Hematopoietic multipotent progenitor cell treated with erythropoietin and hydrocortisone succinate and interleukin-3 and kit ligand, for 6 days (in vitro differentiated cells): ENCODE results near the gene SLC22A16.
"Not testable (repeated sequence)": the region's sequence is repeated elsewhere in the genome, so short reads cannot be mapped to it uniquely, and the experiment has no call there.

Source experiments
- DNase-seq: peaks from one replicate; pipeline ENCODE4 v3.0.0-alpha.2; 2015

Gene SLC22A16, protein sequence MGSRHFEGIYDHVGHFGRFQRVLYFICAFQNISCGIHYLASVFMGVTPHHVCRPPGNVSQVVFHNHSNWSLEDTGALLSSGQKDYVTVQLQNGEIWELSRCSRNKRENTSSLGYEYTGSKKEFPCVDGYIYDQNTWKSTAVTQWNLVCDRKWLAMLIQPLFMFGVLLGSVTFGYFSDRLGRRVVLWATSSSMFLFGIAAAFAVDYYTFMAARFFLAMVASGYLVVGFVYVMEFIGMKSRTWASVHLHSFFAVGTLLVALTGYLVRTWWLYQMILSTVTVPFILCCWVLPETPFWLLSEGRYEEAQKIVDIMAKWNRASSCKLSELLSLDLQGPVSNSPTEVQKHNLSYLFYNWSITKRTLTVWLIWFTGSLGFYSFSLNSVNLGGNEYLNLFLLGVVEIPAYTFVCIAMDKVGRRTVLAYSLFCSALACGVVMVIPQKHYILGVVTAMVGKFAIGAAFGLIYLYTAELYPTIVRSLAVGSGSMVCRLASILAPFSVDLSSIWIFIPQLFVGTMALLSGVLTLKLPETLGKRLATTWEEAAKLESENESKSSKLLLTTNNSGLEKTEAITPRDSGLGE

DNA sequence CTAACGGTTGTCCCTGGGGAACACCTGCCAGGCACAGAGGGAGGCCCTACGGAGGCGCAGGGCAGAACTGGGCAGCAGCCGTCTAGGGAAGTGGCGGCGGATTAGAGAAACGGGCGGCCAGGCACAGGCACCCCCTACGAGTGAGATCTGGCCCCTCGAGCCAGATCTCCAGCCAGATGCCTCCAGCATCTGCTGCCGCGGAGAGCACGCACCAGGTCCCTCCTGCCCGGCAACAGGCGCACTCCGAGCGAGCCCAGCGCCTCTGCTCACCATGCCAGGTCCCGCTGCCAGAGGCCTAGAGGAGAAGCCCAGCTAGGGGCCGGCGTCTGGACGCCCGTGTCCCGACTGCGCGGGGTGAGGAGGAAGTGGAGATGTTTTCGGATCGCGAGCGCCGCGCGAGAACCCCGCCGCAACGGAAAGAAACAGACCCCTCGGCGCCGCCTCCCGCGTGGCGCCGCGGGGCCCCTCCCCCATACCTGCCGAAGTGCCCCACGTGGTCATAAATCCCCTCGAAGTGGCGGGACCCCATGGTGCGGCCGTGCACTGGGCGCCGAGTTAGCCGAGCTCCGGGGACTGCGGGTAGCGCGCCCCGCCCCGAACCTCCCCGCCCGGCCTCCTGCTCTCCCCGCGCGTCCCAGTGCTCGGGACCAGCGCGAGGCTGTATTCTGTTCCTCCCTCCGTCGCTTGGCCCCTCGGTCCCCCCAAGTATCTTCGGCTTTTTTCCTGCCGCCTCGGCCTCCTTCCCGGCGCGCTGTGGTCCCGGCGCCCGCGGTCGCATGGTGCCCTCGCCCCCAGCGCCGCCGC, at the start of gene SLC22A16:
TSS of gene SLC22A16 (minus strand) at position 568 of the 804 bp plus-strand sequence. CDS start at position 529, 39 bp downstream.
- peak; percentile 64 for DNase-seq

DNA sequence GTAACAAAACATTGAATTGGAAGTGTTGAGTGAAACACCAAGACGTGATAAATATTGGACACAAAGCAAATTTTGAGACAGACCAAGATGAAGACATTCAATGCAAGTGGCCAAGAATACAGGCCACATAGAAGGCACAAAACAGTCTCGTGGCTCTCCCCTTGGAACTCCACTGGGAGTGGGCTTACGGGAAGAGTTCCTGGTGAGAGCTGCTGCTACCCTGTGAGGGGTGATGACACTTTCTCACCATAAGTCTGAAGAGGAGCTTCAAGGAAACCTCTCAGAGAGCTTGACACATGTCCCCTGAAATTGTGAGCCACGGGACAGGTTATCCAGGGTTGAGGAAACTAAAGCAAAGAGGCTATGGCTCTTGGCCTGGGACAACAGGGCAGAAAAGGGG, 48.6 kb upstream of the SLC22A16 start:
- DNase-seq, result no peak

DNA sequence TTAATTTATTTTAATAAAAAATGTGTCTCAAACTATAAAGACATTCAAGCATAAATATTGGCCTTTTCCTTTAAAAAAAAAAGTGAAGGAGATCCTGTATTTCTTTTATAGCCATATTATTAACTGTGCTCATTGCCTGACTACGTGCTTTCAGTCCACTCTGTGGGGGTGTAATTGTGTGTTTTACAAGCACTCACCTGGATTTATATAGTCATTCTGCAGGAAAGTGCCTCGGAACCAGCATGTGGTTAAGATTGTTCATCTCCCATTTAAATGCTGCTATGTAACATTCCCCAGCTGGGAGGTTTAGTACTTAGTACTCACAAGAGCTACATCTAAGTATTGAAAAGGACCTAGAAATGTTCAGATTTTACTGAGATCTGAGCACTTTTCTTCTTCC, 47.9 kb upstream of the SLC22A16 start:
- DNase-seq, result no peak

DNA sequence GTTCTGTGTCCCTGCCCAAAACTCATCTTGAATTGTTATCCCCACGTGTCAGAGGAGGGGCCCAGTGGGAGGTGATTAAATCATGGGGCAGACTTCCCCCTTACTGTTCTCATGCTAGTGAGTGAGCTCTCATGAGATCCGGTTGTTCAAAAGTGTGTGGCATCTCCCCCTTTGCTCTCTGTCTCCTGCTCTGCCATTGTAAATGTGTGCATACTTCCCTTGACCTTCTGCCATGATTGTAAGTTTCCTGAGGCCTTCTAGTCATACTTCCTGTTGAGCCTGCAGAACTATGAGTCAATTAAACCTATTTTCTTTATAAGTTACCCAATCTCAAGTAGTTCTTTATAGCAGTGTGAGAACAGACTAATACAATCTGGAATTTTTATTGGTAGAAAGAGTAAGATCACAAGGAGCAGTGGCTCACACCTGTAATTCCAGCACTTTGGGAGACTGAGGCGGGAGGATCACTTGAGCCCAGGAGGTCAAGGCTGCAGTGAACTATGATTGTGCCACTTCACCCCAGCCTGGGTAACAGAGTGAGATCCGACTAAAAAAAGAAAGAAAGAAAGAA, 47.1 kb upstream of the SLC22A16 start:
- DNase-seq, result no peak

DNA sequence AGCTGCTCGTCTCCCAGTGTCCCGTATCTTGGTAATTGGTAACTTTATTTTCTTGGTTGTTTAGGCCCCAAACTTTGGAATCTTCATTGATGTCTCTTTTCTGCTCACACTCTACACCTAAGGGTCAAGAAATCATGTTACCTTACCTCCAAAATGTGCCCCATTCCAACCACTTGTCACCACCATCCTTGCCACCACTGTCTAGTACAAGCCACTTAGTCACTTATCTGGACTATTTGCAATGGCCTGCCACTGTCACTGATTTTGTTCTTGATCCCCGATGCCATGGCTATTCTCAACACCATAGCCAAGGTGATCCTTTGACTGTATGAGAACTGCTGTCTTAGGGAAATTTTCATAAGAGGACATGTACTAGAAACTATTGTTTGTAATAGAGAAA, 46.0 kb upstream of the SLC22A16 start:
- no peak for DNase-seq

DNA sequence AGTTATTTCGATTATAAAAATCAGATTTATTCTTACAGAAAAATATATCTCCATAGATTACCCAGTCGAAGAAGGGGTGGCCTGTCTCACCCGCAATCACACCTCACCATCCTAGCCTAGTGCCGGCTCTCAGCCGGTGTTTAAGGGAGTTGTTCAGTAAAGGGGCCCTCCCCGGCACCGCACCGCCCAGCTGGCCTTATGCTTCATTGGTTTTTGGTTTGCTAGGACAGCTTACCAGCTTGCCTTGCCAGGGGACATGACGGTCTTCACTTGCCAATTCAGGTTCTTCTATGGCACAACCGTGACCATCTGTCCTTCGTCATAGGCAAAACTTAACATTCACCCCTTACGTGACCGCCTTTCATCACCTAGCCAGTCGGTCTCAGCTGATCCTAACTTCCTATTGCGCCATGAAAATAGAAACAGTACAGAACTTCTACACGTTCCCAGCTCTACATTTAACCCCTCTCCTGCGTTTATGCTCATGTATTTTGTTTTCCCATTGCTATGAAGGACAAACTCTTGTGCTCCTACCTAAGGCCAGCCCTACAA, 44.7 kb upstream of the SLC22A16 start:
- no peak for DNase-seq

DNA sequence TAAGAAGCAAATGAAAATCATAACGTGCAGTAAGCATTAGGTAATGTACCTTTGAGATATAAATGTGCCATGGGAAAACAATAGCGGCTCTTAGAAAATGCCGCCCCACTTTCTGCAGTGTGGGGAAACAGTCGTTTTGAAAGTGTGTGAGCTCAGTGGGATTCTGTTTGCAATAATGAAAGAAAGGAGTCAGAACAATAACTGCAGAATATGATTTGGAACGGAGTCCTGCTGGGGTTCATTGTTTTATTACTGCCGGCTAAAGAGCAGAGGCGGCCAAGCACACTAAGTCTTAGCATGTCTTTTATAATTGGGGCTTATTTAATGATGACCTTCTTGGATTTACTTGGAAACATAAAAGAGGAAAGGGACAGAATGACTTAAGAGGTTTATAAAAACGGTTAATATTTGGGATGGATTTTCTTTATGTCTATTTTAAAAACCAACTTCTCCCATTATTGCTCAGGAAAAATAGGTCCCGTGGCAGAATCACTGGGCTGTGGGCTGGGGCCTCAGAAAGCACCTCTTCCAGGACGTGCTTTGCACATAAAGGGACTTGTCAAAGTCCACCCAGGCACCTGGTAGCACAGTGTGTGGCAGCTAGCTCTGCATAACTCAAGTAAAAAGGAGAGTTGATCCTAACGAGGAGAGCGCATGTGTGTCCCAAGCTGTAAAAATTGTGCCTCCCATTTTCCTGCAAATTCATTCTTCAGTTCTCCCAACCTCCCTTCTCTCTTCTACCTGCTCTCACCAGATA, 44.0 kb upstream of the SLC22A16 start:
- no peak for DNase-seq

DNA sequence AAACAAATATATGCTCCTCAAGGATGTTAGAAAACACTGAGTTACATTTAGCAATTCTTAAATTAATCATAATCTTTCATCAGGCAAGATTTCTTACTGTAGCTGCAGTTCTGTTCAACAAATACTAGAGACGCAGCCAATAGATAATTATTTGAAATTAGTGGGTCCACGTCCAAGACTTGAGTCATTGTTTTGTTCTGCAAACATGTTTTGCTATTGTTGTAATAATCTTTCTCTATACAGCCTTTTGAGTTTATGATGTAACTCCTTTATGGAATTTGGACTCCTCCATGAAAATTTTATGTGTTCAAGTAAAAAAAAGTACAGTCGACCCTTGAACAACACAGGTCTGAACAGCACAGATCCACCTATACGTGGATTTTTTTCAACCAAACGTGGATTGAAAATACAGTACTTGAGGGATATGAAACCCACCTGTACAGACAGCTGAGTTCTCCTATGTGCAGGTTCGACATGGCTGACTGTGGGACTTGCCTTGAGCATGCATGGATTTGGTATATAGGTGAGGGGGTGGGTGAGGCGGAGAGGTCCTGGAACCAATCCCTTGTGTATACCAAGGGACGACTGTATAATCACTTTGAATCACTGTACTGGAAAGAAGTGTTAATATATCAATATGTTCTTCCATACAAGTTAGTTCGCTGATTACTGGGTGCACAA, 41.3 kb upstream of the SLC22A16 start:
- no peak for DNase-seq

DNA sequence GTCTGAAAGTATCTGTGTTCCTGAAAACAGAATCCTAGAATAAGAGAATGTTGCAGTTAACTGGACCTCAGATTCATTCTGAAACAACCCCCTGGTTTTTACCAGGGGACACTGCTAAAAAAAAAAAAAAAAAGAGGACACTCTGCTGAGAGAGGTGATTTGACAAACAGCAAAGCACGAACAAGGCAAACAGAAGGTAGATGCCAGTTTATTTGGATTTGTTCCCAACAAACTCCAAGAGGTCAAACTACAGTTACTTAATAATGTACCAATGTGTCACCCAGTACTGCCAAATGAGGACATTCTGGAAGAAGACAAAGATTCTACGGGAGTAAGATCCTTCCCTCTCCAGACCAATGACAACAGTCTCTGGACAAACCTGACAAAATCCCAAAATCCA, 40.6 kb upstream of the SLC22A16 start:
- no peak for DNase-seq

DNA sequence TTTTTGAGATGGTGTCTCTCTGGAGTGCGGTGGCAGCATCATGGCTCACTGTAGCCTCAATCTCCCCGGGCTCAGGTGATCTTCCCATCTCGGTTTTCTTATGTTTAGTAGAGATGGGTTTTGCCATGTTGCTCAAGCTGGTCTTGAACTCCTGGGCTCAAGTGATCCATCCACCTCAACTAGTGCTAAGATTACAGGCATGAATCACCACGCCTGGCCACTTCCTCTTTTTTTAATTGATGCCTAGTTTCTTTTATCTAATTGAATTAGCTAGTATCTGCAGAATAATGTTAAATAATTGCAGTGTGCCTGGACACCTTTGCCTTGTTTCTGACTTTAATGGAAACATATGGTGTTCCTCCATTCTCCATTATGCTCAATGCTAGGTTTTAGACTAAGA, 38.4 kb upstream of the SLC22A16 start:
- DNase-seq, result peak; percentile 52

DNA sequence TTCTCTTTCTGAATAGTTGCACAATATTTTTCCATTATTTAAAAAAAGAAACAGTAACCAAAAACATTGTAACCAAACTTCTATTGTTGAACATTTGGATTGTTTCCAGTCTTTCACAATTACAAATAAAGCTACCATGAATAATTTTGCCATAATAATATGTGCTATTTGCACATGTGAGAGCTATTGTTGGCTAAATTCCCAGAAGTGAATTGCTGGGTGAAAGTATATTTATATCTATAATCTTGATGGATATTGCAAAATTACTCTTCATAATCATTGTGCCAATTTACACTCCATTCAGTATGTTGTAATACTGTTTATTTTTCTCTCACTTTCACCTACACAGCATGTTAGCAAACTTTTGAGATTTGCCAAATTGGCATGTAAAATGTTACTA, 36.6 kb upstream of the SLC22A16 start:
- DNase-seq, result peak; percentile 50

DNA sequence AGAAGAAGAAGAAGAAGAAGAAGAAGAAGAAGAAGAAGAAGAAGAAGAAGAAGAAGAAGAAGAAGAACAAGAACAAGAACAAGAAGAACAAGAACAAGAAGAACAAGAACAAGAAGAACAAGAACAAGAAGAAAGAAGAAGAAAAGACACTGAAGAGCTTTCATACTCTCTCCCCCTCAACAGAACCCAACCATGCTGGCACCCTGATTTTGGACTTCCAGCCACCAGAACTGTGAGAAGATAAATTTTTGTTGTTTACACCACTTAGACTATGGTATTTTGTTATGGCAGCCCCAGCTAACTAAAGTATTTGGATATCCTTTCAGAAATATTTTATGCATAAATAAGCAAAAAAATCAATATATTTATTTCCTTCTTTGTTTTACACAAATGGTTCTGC, 36.1 kb upstream of the SLC22A16 start:
- DNase-seq, result not testable (repeated sequence)

DNA sequence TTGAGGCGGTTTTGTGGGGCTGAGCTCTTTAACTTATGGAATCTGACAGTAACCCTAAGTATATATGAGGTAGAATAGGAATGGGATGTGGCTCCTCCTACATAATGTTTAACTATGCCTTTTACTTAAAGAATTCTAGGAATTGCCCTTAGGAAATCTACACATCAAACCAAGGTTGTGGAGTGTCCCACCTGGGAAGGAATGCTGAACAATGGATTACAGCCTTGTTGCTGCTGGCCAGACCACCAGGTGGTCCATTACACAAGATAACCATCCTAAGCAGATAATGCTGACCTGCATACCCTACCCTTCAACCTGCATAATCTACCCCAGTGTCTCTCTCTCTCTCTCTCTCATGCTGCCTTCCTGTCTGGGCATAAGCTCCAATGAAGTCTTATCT, 35.0 kb upstream of the SLC22A16 start:
- DNase-seq, result no peak

DNA sequence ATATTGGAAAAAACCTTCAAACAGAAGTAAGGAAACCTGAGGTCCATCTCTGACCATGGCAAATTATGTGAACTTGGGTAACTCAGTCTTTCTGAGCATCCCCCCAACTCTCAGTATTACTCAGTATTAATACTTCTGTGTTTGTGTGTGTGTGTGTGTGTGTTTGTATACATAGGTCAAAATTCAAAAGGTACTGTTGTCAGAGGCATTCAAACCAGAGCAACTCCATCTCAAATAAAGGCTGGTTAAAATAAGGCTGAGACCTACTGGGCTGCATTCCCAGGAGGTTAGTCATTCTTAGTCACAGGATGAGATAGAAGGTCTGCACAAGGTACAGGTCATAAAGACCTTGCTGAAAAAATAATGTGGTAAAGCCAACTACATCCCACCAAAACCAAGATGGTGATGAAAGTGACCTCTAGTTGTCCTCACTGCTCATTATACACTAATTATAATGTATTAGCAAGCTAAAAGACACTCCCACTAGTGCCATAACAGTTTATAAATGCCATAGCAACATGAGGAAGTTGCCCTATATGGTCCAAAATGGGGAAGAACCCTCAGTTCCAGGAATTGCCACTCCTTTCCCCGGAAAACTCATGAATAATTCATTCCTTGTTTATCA, 33.3 kb upstream of the SLC22A16 start:
- DNase-seq, result peak; percentile 30

DNA sequence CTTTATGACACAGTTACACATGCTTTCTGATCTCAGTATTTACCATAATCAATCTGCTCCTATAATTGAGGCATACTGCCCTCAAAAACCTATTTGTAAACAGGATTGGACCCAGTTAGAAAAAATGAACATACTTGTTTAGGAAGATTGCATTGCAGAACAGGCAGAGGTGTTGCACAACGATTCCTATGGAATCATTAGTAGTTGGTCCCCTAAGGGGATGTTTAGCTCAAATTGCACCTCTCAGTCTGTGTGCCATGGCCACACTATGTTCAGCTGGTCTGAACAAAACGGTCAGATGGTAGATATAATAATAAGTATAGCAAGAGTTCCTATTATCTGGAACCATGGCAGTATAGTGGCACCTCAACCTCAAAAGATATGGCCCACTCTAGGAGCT, 28.5 kb upstream of the SLC22A16 start:
- DNase-seq, result not testable (repeated sequence)

DNA sequence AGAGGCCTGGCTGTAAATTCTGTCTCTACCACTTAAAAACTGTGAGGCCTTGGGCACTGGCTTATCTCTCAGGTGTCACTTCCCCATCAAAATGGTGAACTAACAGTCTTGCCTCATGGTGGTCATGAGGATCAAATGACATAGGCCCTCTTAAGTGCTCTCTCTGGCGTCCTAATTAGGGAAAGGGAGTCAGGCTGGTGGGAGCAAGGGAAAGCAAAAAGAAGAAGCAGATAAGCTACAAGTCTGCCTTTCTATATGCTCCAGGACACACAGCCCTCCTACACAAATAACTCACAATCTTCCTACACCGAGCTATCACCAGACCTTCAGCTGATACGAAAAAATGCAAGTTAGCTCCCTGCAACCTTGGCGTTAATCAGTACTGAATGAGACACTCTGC, 19.5 kb upstream of the SLC22A16 start:
- no peak for DNase-seq

DNA sequence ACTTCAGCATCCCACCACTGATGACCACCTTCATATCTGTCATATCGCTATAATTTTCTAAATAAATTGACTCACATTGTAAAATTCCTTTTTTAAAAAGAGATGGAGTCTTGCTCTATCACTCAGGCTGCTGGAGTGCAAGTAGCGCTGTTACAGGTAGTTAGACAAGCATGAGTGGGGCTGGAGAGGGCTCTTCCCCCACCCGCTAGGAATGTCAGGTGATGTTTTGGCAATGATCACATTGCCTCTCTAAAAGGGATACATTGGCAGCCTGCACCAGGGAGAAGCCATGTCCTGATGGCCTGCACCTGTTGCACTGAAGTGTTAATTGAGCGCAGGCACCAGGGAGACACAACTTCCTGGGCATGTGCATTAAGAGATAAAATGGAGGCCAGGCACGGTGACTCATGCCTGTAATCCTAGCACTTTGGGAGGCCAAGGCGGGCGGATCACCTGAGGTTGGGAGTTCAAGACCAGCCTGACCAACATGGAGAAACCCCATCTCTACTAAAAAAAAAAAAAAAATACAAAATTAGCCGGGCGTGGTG, 16.9 kb upstream of the SLC22A16 start:
- no peak for DNase-seq

DNA sequence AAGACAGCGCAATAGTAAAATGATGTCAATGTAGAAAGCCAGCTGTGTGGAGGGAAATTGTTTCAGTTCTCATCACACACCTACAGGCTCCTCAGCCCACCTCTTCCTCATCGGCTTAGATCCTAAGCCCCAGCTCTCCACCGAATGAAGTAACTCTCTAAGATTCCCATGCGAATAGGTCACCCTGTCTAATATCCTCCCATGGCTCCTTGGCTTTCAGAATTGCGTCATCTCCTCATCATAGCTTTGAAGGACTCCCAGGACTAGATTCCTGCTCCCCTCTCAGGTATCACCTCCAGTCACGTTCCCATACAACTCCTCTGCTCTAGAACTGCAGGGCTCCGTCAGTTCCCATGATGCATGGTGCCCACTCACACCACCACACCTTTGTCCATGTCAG, 16.2 kb upstream of the SLC22A16 start:
- no peak for DNase-seq

DNA sequence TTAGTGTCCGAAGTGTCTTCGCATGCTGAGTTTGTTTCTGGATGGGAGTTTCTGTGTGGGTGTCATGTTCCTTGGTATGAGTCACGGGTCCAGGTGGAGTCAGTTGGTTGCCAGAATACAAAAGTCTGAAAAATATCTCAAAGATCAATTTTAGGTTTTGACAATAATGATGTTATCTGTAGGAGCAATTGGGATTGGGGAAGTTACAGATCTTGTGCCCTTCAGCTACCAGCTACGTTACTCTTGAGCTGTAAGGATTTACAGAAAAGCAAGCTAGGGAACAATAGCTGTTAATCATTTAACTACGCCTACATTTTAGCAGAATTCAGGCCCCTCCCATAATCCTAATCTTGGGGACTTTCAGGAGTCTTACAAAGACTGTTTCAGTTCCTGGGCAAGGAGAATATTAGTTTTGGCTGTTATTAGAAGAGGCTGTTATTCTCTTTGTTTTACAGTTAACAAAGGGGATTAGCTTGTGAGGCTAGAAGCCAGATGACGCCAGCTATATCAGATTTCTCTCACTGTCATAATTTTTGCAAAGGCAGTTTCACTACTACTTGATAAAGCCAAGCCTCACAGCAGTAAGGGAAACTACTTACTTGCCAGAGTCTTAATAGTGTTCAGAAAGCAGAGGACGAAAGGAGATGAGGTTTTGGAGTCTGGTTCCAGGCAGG, 15.4 kb upstream of the SLC22A16 start:
- DNase-seq, result no peak

DNA sequence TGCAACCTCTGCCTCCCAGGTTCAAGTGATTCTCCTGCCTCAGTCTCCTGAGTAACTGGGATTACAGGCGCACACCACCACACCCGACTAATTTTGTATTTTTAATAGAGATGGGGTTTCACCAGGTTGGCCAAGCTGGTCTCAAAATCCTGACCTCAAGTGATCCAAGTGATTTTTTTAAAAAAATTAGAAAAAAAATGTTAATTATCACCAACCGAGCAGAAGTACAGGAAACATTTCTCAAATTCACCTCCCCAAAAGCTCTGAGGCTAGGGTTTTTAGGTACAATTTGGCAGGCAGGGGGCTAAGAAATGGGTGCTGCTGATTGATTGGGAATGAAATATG, 14.9 kb upstream of the SLC22A16 start:
- no peak for DNase-seq

DNA sequence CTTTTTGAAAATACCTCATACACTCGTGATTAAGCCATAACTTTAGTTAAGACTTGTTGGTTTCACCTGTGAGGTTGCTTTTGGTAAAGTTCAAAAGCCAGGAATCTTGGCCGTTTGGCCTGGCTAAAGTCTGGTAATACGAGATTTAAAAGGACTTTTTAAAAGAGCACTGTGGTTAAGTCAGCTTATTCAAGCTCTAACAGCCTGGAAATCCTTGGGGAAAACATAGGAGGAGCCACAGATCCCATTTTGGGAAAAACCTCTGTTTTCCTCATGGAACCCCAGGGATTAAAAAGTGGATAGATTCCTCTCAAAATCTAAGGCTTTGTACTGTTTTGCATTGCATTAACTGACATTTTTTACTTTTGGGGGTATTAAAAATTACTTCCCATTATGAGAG, 13.7 kb upstream of the SLC22A16 start:
- no peak for DNase-seq
